ENCODE results near the gene KRT82.

- no peak for TF ChIP-seq CTCF (IDR thresholded peaks at IDR 0.05; ENCODE audit: poor library complexity)
- TF ChIP-seq EZH2phosphoT487 (IDR thresholded peaks at IDR 0.05; ENCODE audit: low read depth, severe bottlenecking, unreplicated experiment): no peak
These were observed 29.5 kb upstream of the KRT82 start for GRCh38 chr12:52435659-52435999.

Data from hepatocyte (in vitro differentiated cells).